Measurements from ENCODE around the gene GPANK1. TPM values are rescaled to one million over a fixed set of nuclear protein-coding genes. Genes with fewer than 3 reads are reported as not detected.

The GPANK1 gene
- total RNA-seq, 3 donors from 2014 or later (not counting 1 experiment from before 2014, with no cell fraction given), result 16.0 to 20.3 (median 18.2) TPM

GRCh38 chr6:31690231-31691077 is 25.7 kb upstream of the GPANK1 start:
- H3K27me3 ChIP-seq (ENCODE audit: control insufficient read depth, insufficient read depth, low read length), result no peaks in the 10 kb centered on the region
- H3K27me3 Mint-ChIP-seq (ENCODE audit: low read depth in 2 of 2), result no peaks in the 10 kb centered on the region
- H3K4me3 Mint-ChIP-seq, result no peak overlapping the region
- no peaks in the 10 kb centered on the region for H3K36me3 Mint-ChIP-seq
- TF ChIP-seq, protein P1, sequence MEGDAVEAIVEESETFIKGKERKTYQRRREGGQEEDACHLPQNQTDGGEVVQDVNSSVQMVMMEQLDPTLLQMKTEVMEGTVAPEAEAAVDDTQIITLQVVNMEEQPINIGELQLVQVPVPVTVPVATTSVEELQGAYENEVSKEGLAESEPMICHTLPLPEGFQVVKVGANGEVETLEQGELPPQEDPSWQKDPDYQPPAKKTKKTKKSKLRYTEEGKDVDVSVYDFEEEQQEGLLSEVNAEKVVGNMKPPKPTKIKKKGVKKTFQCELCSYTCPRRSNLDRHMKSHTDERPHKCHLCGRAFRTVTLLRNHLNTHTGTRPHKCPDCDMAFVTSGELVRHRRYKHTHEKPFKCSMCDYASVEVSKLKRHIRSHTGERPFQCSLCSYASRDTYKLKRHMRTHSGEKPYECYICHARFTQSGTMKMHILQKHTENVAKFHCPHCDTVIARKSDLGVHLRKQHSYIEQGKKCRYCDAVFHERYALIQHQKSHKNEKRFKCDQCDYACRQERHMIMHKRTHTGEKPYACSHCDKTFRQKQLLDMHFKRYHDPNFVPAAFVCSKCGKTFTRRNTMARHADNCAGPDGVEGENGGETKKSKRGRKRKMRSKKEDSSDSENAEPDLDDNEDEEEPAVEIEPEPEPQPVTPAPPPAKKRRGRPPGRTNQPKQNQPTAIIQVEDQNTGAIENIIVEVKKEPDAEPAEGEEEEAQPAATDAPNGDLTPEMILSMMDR (IDR thresholded peaks at IDR 0.05), result no peak
- peaks cover 77% of the 10 kb centered on the region for H3K36me3 ChIP-seq (ENCODE audit: control insufficient read depth, insufficient read depth, low read length)
- no peaks in the 10 kb centered on the region for H3K9me3 ChIP-seq (ENCODE audit: control insufficient read depth, insufficient read depth, low read length)
- no peak overlapping the region for H3K27ac ChIP-seq (ENCODE audit: low read length)
- whole genome bisulfite sequencing (ENCODE audit: insufficient coverage), result 96% methylated on average over 7 of the region's 10 CpGs
- H3K4me1 Mint-ChIP-seq, result peaks cover 0 to 7% of the 10 kb centered on the region in 2 donors
- no peaks in the 10 kb centered on the region for H3K9me3 Mint-ChIP-seq
- H3K4me3 ChIP-seq (ENCODE audit: low read length), result no peak overlapping the region
- no peak overlapping the region for H3K27ac Mint-ChIP-seq
- intact Hi-C loops (cut with micrococcal nuclease), result no loop called here
- ATAC-seq (no peak), DNase-seq (no peak)
- H3K4me1 ChIP-seq (ENCODE audit: control insufficient read depth, insufficient read depth, low read length), result no peaks in the 10 kb centered on the region

- Mint-ChIP-seq H3K27me3 (ENCODE audit: low read depth in 2 of 2) (no peaks in the 10 kb centered on the region), H3K36me3 (no peaks in the 10 kb centered on the region), H3K4me1 (peaks cover 0 to 7% of the 10 kb centered on the region in 2 donors), H3K4me3 (no peak overlapping the region), H3K27ac (no peak overlapping the region), H3K9me3 (no peaks in the 10 kb centered on the region)
- no peak for ATAC-seq
- DNase-seq, result peak in 1 of 2 donors; percentile 34
- intact Hi-C loops (cut with micrococcal nuclease), result no loop called here
- H3K36me3 ChIP-seq (ENCODE audit: control insufficient read depth, insufficient read depth, low read length), result peaks cover 70% of the 10 kb centered on the region
- 98% methylated on average over 7 of the region's 11 CpGs for WGBS (ENCODE audit: insufficient coverage)
- H3K4me1 ChIP-seq (ENCODE audit: control insufficient read depth, insufficient read depth, low read length), result no peaks in the 10 kb centered on the region
- no peak overlapping the region for H3K27ac ChIP-seq (ENCODE audit: low read length)
- no peak overlapping the region for H3K4me3 ChIP-seq (ENCODE audit: low read length)
- TF ChIP-seq, protein P1 (IDR thresholded peaks at IDR 0.05), result no peak
- no peaks in the 10 kb centered on the region for H3K9me3 ChIP-seq (ENCODE audit: control insufficient read depth, insufficient read depth, low read length)
- H3K27me3 ChIP-seq (ENCODE audit: control insufficient read depth, insufficient read depth, low read length), result no peaks in the 10 kb centered on the region
These were observed 24.7 kb upstream of the GPANK1 start for GRCh38 chr6:31689249-31690110.

- WGBS (ENCODE audit: insufficient coverage), result 95% methylated on average over 13 of the region's 14 CpGs
- intact Hi-C loops (cut with micrococcal nuclease), result no loop called here
- Histone ChIP-seq H3K4me3 (ENCODE audit: low read length) (no peak overlapping the region), H3K36me3 (ENCODE audit: control insufficient read depth, insufficient read depth, low read length) (peaks cover 60% of the 10 kb centered on the region), H3K27ac (ENCODE audit: low read length) (no peak overlapping the region), H3K9me3 (ENCODE audit: control insufficient read depth, insufficient read depth, low read length) (no peaks in the 10 kb centered on the region), H3K4me1 (ENCODE audit: control insufficient read depth, insufficient read depth, low read length) (peaks cover 5% of the 10 kb centered on the region), H3K27me3 (ENCODE audit: control insufficient read depth, insufficient read depth, low read length) (no peaks in the 10 kb centered on the region)
- Mint-ChIP-seq H3K27me3 (ENCODE audit: low read depth in 2 of 2) (no peaks in the 10 kb centered on the region), H3K27ac (no peak overlapping the region), H3K4me3 (no peak overlapping the region), H3K9me3 (no peaks in the 10 kb centered on the region), H3K36me3 (no peaks in the 10 kb centered on the region), H3K4me1 (peaks cover 0 to 7% of the 10 kb centered on the region in 2 donors)
- ATAC-seq, result peak in 1 of 3 donors; percentile 18
- no peak for DNase-seq
- TF ChIP-seq, protein P1 (IDR thresholded peaks at IDR 0.05), result no peak
These were observed 23.3 kb upstream of the GPANK1 start for GRCh38 chr6:31687860-31688693.
